ENCODE results near the gene SNRNP35. TPM values are rescaled to one million over a fixed set of nuclear protein-coding genes. Genes with fewer than 3 reads are reported as not detected.

Gene SNRNP35
- total and polyA plus RNA-seq, 2 experiments from 2014 or later: 13.6 to 25.7 TPM

GRCh38 chr12:123465084-123465483, 7.1 kb downstream of the SNRNP35 start:
- H3K27ac ChIP-seq: no peak overlapping the region
- H3K4me2 ChIP-seq: no peak overlapping the region
- H3K4me3 ChIP-seq: no peak overlapping the region
- no peaks in the 10 kb centered on the region for H3K9me2 ChIP-seq (replicated peaks; ENCODE audit: insufficient read depth)
- no peaks in the 10 kb centered on the region for H3K36me3 ChIP-seq (replicated peaks; ENCODE audit: insufficient read depth, low read depth)
- WGBS (ENCODE audit: low lambda C conversion rate, missing lambda C conversion rate): 90% methylated on average over 4 of the region's 4 CpGs
- no peaks in the 10 kb centered on the region for H3K4me1 ChIP-seq (ENCODE audit: insufficient read depth)
- peaks cover 4% of the 10 kb centered on the region for H4K20me1 ChIP-seq (ENCODE audit: insufficient read depth, poor library complexity, severe bottlenecking)
- H3K79me2 ChIP-seq: peaks cover 35% of the 10 kb centered on the region
- no peak overlapping the region for H2AFZ ChIP-seq
- no peaks in the 10 kb centered on the region for H3K9me3 ChIP-seq (ENCODE audit: low read depth)
- H3K27me3 ChIP-seq: no peaks in the 10 kb centered on the region
- DNase-seq (ENCODE audit: low spot score): no peak
- TF ChIP-seq EZH2phosphoT487 (IDR thresholded peaks at IDR 0.05; ENCODE audit: low read depth, severe bottlenecking, unreplicated experiment): no peak
- TF ChIP-seq CTCF (IDR thresholded peaks at IDR 0.05; ENCODE audit: poor library complexity): no peak
- no peak for TF ChIP-seq EZH2 (IDR thresholded peaks at IDR 0.05; ENCODE audit: borderline replicate concordance)

GRCh38 chr12:123468786-123469185, 10.8 kb downstream of the SNRNP35 start:
- WGBS (ENCODE audit: low lambda C conversion rate, missing lambda C conversion rate): 69% methylated on average over 1 of the region's 1 CpG
- Histone ChIP-seq H3K4me2 (no peak overlapping the region), H2AFZ (no peak overlapping the region), H4K20me1 (ENCODE audit: insufficient read depth, poor library complexity, severe bottlenecking) (peaks cover 4% of the 10 kb centered on the region), H3K27ac (no peak overlapping the region), H3K4me1 (ENCODE audit: insufficient read depth) (no peaks in the 10 kb centered on the region), H3K4me3 (no peak overlapping the region), H3K36me3 (replicated peaks; ENCODE audit: insufficient read depth, low read depth) (no peaks in the 10 kb centered on the region), H3K9me2 (replicated peaks; ENCODE audit: insufficient read depth) (no peaks in the 10 kb centered on the region), H3K79me2 (peaks cover 22% of the 10 kb centered on the region), H3K9me3 (ENCODE audit: low read depth) (no peaks in the 10 kb centered on the region), H3K27me3 (no peaks in the 10 kb centered on the region)
- DNase-seq (ENCODE audit: low spot score): no peak
- no peak for TF ChIP-seq CTCF (IDR thresholded peaks at IDR 0.05; ENCODE audit: poor library complexity)
- TF ChIP-seq EZH2phosphoT487 (IDR thresholded peaks at IDR 0.05; ENCODE audit: low read depth, severe bottlenecking, unreplicated experiment): no peak
- TF ChIP-seq EZH2 (IDR thresholded peaks at IDR 0.05; ENCODE audit: borderline replicate concordance): no peak

- TF ChIP-seq CTCF (IDR thresholded peaks at IDR 0.05; ENCODE audit: poor library complexity): no peak
- no peak for TF ChIP-seq EZH2phosphoT487 (IDR thresholded peaks at IDR 0.05; ENCODE audit: low read depth, severe bottlenecking, unreplicated experiment)
- TF ChIP-seq EZH2 (IDR thresholded peaks at IDR 0.05; ENCODE audit: borderline replicate concordance): no peak
- WGBS (ENCODE audit: low lambda C conversion rate, missing lambda C conversion rate): 100% methylated on average over 2 of the region's 2 CpGs
- Histone ChIP-seq H3K9me3 (ENCODE audit: low read depth) (no peaks in the 10 kb centered on the region), H3K9me2 (replicated peaks; ENCODE audit: insufficient read depth) (no peaks in the 10 kb centered on the region), H3K4me1 (ENCODE audit: insufficient read depth) (no peaks in the 10 kb centered on the region), H3K4me3 (no peak overlapping the region), H3K4me2 (no peak overlapping the region), H2AFZ (no peak overlapping the region), H3K27me3 (no peaks in the 10 kb centered on the region), H3K36me3 (replicated peaks; ENCODE audit: insufficient read depth, low read depth) (no peaks in the 10 kb centered on the region), H3K27ac (no peak overlapping the region), H3K79me2 (peaks cover 14% of the 10 kb centered on the region), H4K20me1 (ENCODE audit: insufficient read depth, poor library complexity, severe bottlenecking) (peaks cover 4% of the 10 kb centered on the region)
- DNase-seq (ENCODE audit: low spot score): no peak
Observed at GRCh38 chr12:123469978-123470377, 12.0 kb downstream of the SNRNP35 start.
